GM23248 (cell line): Measurements from ENCODE around the gene VEZT. TPM values are rescaled to one million over a fixed set of nuclear protein-coding genes. Genes with fewer than 3 reads are reported as not detected.

Experiments used
- DNase-seq: peaks from one replicate; pipeline ENCODE4 v3.0.0-alpha.2; 2015
- H2AFZ ChIP-seq: fragments of 200-600 bp; sonication (generic); 2 replicates; pipeline ENCODE4 v1.6.1; 2016; ENCODE audit warnings: antibody characterized with exemption
- H3F3A ChIP-seq: fragments of 200-600 bp; sonication (generic); 2 replicates; pipeline ENCODE4 v1.6.1; 2016; ENCODE audit warnings: mild to moderate bottlenecking, antibody characterized with exemption, mixed run types; ENCODE audit not compliant: insufficient read depth
- H3K27ac ChIP-seq: fragments of 200-600 bp; sonication (generic); 2 replicates; pipeline ENCODE4 v1.5.1; 2016; ENCODE audit warnings: mild to moderate bottlenecking
- H3K27me3 ChIP-seq: fragments of 200-600 bp; sonication (generic); replicated peaks from 2 replicates; pipeline ENCODE4 v1.6.1; 2016; ENCODE audit warnings: mild to moderate bottlenecking; ENCODE audit not compliant: insufficient read depth
- H3K36me3 ChIP-seq: fragments of 200-600 bp; sonication (generic); 2 replicates; pipeline ENCODE4 v1.6.1; 2016; ENCODE audit warnings: low read depth, mild to moderate bottlenecking
- H3K4me1 ChIP-seq: fragments of 200-600 bp; sonication (generic); 2 replicates; pipeline ENCODE4 v1.6.1; 2016; ENCODE audit warnings: mild to moderate bottlenecking; ENCODE audit not compliant: insufficient read depth
- H3K4me2 ChIP-seq: fragments of 200-600 bp; sonication (generic); one replicate; pipeline ENCODE4 v1.6.1; 2016; ENCODE audit warnings: mild to moderate bottlenecking; ENCODE audit not compliant: unreplicated experiment
- H3K4me3 ChIP-seq: fragments of 200-600 bp; sonication (generic); 2 replicates; pipeline ENCODE4 v1.5.1; 2016; ENCODE audit warnings: mild to moderate bottlenecking
- H3K79me2 ChIP-seq: fragments of 200-600 bp; sonication (generic); 2 replicates; pipeline ENCODE4 v1.6.1; 2016; ENCODE audit warnings: mild to moderate bottlenecking; ENCODE audit not compliant: insufficient read depth
- H3K9ac ChIP-seq: fragments of 200-600 bp; sonication (generic); 2 replicates; pipeline ENCODE4 v1.6.1; 2016; ENCODE audit warnings: mild to moderate bottlenecking
- H3K9me2 ChIP-seq: fragments of 200-600 bp; sonication (generic); 2 replicates; pipeline ENCODE4 v1.6.1; 2016; ENCODE audit warnings: mixed run types, mild to moderate bottlenecking, moderate library complexity; ENCODE audit not compliant: insufficient read depth
- H3K9me3 ChIP-seq: fragments of 200-600 bp; sonication (generic); one replicate; pipeline ENCODE4 v1.6.1; 2017; ENCODE audit warnings: low read depth
- H4K20me1 ChIP-seq: fragments of 200-600 bp; sonication (generic); 2 replicates; pipeline ENCODE4 v1.6.0; 2016; ENCODE audit not compliant: insufficient read depth
- EZH2 ChIP-seq: fragments of 200-600 bp; sonication (generic); IDR thresholded peaks from 2 replicates; pipeline ENCODE4 v1.6.1; 2018; ENCODE audit warnings: antibody characterized with exemption, mild to moderate bottlenecking; ENCODE audit not compliant: insufficient read depth, poor library complexity, severe bottlenecking
- EZH2phosphoT487 ChIP-seq: fragments of 200-600 bp; sonication (generic); IDR thresholded peaks from 2 replicates; pipeline ENCODE4 v1.6.1; 2018; ENCODE audit warnings: antibody characterized with exemption, moderate library complexity, mild to moderate bottlenecking, low read depth; ENCODE audit not compliant: insufficient read depth
- WGBS, 2 experiments: methylation state at CpG; one replicate each; pipeline ENCODE4 v1.1.6; 2015 to 2017; ENCODE audit warnings: low lambda C conversion rate in 2 of 2, low coverage in 1 of 2; ENCODE audit errors: missing lambda C conversion rate in 2 of 2; 5-methylcytosine and 5-hydroxymethylcytosine counted together
- in situ Hi-C: fragments of 300-500 bp; cut with MboI; formaldehyde crosslinking; loops from 2 replicates; pipeline ENCODE4 v1.15.0; 2020
- polyA plus RNA-seq: library from polyadenylated mRNA; unstranded; fragments of >200 nt; fragmentation: Nextera tagmentation; extraction: Ambion mirVana; gene quantifications from 2 replicates; pipeline ENCODE4 v1.2.1, GENCODE V29; 2016
- total RNA-seq: library from RNA; depleted of rRNA; stranded (reverse); fragments of >200 nt; shearing (Covaris generic); gene quantifications from 2 replicates; pipeline ENCODE4 v1.2.3, GENCODE V29; 2014; rRNA removed

Gene VEZT
- total RNA-seq (40.2 and 49.6 TPM in 2 replicates), polyA plus RNA-seq (36.3 and 36.9 TPM in 2 replicates)

DNA sequence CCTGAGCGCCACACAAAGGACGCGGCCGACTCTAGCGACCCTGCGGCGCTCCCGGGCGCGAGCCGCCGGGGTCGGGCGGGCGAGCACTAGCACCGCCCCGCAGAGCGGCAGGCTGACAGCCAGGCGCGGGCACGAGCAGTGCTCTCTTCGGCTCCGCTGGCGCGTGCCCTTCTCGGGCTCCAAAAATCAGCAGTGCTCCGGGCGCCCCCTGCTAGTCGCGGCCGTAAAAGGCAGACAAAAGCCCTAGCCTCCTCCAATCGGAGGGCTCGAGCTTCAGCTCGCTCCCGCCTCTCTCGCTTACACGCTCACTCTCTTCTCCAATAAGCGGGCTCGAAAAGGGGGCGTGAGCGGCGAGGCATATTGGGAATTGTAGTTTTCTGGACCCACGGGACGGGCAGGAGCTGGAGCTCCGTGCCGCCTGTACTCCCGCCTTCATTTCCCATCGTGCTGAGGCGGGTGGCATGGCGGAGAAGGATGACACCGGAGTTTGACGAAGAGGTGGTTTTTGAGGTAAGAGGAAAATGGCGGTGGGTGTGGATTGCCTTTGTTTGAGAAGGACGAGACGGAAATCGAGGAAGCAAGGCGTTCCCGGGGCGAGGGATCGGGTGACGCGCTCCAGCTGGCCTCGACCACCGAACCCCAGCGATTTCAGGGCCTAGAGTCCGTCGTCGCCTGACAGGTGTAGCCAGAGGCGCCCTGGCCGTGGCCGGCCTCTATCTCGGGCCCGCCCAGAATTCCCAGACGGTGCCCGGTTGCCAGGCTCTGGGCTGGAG lies at the start of gene VEZT, which contains the start of gene FGD6:
Gene VEZT (plus strand): TSS at position 431 of the 773 bp plus-strand sequence. CDS start 44 bp downstream, at position 475.
Gene FGD6 (minus strand): TSS at position 91 of the 773 bp plus-strand sequence. CDS start 227 bp downstream, outside the sequence.
- Histone ChIP-seq H3K27me3 (no peaks in the 10 kb centered on the region), H3K9me3 (no peaks in the 10 kb centered on the region), H3K36me3 (no peaks in the 10 kb centered on the region), H3K4me3 (peak within 1 kb of the TSS; percentile 90), H3K27ac (peak within 1 kb of the TSS; percentile 83), H3K79me2 (peaks cover 89% of the 10 kb centered on the region), H3K9ac (peak within 1 kb of the TSS; percentile 85), H3K4me2 (peak within 1 kb of the TSS; percentile 99), H4K20me1 (no peaks in the 10 kb centered on the region), H3K9me2 (no peaks in the 10 kb centered on the region), H3K4me1 (peaks cover 20% of the 10 kb centered on the region), H3F3A (peaks cover 16% of the 10 kb centered on the region), H2AFZ (peak within 1 kb of the TSS; percentile 94)
- in situ Hi-C loops: no loop called here
- no peak for TF ChIP-seq EZH2phosphoT487
- no peak for TF ChIP-seq EZH2
- WGBS, 2 experiments: 1% methylated on average over 58 to 74 of the region's 75 CpGs
- DNase-seq: peak; percentile 100

GRCh38 chr12:95168746-95169145 lies 48.9 kb upstream of the VEZT start:
- no peaks in the 10 kb centered on the region for H3K27me3 ChIP-seq
- no peak overlapping the region for H3K4me3 ChIP-seq
- TF ChIP-seq EZH2 (no peak), EZH2phosphoT487 (no peak)
- H3K27ac ChIP-seq: peak overlapping the region; percentile 13; the same call in 1 of the 2 replicates
- WGBS, 2 experiments: 89 to 90% methylated on average over 2 of the region's 2 CpGs
- 0 out of 2 replicates have a peak, but pooled peaks cover 5% of the 10 kb centered on the region for H3F3A ChIP-seq
- H3K79me2 ChIP-seq: no peaks in the 10 kb centered on the region
- H2AFZ ChIP-seq: no peak overlapping the region
- H3K4me2 ChIP-seq: no peak overlapping the region
- no peak overlapping the region for H3K9ac ChIP-seq
- in situ Hi-C loops: no loop called here
- H3K9me3 ChIP-seq: no peaks in the 10 kb centered on the region
- no peaks in the 10 kb centered on the region for H3K36me3 ChIP-seq
- H3K4me1 ChIP-seq: peaks cover 20% of the 10 kb centered on the region
- DNase-seq: no peak
- H4K20me1 ChIP-seq: no peaks in the 10 kb centered on the region
- no peaks in the 10 kb centered on the region for H3K9me2 ChIP-seq

GRCh38 chr12:95169368-95169767 lies 48.2 kb upstream of the VEZT start:
- Histone ChIP-seq H3K4me2 (no peak overlapping the region), H3K4me3 (no peak overlapping the region), H3K9me2 (no peaks in the 10 kb centered on the region), H3K9ac (no peak overlapping the region), H3K9me3 (no peaks in the 10 kb centered on the region), H3K27ac (peak overlapping the region; percentile 13; the same call in 1 of the 2 replicates), H2AFZ (no peak overlapping the region), H3K27me3 (no peaks in the 10 kb centered on the region), H3K4me1 (peaks cover 17% of the 10 kb centered on the region), H3F3A (0 out of 2 replicates have a peak, but pooled peaks cover 5% of the 10 kb centered on the region), H3K36me3 (no peaks in the 10 kb centered on the region), H4K20me1 (no peaks in the 10 kb centered on the region), H3K79me2 (no peaks in the 10 kb centered on the region)
- in situ Hi-C loops: no loop called here
- TF ChIP-seq EZH2 (no peak), EZH2phosphoT487 (no peak)
- WGBS, 2 experiments: 59% methylated on average over 4 of the region's 4 CpGs
- DNase-seq: peak; percentile 75

- H3K4me2 ChIP-seq: no peak overlapping the region
- TF ChIP-seq EZH2phosphoT487 (no peak), EZH2 (no peak)
- no peaks in the 10 kb centered on the region for H4K20me1 ChIP-seq
- H3K79me2 ChIP-seq: no peaks in the 10 kb centered on the region
- H3K27ac ChIP-seq: no peak overlapping the region
- H3K4me1 ChIP-seq: peaks cover 10% of the 10 kb centered on the region
- WGBS, 2 experiments: 60 to 73% methylated on average over 8 of the region's 8 CpGs
- no peaks in the 10 kb centered on the region for H3K27me3 ChIP-seq
- H3K9ac ChIP-seq: no peak overlapping the region
- no peaks in the 10 kb centered on the region for H3K9me3 ChIP-seq
- no peaks in the 10 kb centered on the region for H3K36me3 ChIP-seq
- peak; percentile 67 for DNase-seq
- H2AFZ ChIP-seq: no peak overlapping the region
- no peak overlapping the region for H3K4me3 ChIP-seq
- H3K9me2 ChIP-seq: no peaks in the 10 kb centered on the region
- in situ Hi-C loops: no loop called here
- H3F3A ChIP-seq: 0 out of 2 replicates have a peak, but pooled peaks cover 5% of the 10 kb centered on the region
These were observed 44.0 kb upstream of the VEZT start for GRCh38 chr12:95173392-95174251.
